GM21825 (cell line): ENCODE results near the gene PROSER1.
A peak's percentile ranks its signal among the peaks of the same experiment; 100 is the strongest.
"Not testable (repeated sequence)": the region's sequence is repeated elsewhere in the genome, so short reads cannot be mapped to it uniquely, and the experiment has no call there.

Source experiments
- ATAC-seq: cut with Tn5 transposase; IDR thresholded peaks from one replicate; pipeline ENCODE4 v1.9.1; 2021; ENCODE audit warnings: mild to moderate bottlenecking, moderate library complexity; ENCODE audit not compliant: unreplicated experiment

PROSER1 gene

DNA sequence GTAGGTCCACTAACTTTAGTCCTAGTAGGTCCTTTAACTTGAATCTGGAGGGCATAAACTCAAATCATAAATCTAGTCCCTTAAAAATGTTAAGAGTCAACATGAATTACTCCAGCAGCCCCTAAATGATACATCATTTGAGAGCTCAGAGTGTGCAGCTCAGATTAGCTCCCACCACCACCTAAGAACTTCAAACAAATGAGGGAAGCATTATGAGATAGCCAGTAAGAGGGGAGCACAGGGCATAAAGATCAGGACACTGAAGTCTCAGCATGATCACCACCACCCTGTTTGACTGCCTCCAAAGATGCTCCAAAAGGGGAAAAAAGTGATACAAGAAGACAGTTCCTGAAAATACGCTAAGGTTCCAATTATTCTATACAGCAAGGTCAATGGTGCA lies 5.7 kb downstream of the PROSER1 start:
- no peak for ATAC-seq

GRCh38 chr13:39025433-39025839 lies 12.5 kb downstream of the PROSER1 start:
- no peak for ATAC-seq

GRCh38 chr13:39023761-39024160 lies 14.1 kb downstream of the PROSER1 start:
- no peak for ATAC-seq

- ATAC-seq: no peak
Observed at GRCh38 chr13:39023316-39023715, 14.6 kb downstream of the PROSER1 start.

DNA sequence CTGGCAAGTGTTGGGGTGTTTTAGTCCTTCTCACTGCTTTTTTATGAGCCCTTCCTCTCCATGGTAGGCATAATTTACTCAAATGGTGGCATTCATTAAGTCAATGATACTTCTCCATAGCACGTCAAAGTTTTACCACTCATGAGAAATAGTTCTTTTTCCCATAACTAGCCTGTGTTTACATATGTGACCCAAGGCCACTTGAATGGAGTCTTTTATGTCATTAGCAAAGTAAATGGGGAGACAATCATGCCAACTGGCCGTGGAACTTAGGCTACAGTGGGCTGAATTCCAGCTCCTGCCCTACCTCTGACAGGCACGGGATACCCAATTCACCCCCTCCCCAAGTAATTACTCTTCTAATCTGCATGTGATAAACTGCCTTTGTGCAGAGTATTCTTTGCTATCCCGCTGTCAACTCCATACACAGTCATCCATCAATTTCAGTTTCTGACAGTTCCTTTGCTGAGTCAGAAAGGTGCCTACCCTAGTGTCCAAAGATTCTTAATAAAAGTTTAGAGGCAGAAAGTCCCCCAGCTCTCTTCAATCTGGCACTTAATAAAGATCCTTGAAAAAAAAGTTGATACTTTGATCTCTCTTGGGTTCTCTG lies 16.9 kb downstream of the PROSER1 start:
- ATAC-seq: no peak

DNA sequence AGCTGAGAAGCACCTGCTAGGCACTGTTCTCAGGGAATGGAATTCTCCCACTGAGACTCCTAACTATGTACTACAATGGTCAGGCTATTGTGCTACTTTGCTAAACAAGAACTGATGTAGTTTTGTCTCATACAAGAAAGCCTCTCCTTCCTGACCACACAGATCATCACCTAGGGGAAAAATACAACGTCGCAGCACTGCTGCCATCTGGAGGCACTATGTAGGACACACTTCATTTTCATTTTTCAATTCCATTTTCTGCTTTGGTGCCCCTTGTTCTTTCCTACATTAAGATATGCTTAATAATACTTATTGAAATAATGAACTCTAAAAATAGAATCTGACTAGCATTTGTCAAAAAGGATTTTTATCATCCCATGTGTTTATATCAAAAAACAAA lies 21.1 kb downstream of the PROSER1 start:
- ATAC-seq: peak; percentile 73

DNA sequence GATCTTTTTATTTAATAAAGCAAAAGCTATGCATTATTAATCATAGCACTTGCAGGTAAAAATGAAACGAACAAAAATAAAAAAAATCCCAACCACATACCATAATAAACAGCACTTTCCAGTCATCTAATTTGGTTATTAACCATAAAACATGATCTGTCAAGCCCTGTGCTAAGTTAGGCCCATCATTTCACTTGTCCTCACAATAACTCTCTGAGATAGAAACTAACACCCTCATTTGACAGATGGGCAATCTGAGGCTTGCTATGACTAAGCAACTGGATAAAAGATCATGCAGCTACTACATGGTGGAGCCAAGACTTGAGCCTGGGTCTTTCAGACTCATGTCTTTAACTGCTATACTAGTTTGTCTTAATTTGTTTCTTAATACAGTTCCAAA lies 21.8 kb downstream of the PROSER1 start:
- peak; percentile 60 for ATAC-seq

GRCh38 chr13:39013462-39013861 lies 24.4 kb downstream of the PROSER1 start:
- ATAC-seq: no peak

DNA sequence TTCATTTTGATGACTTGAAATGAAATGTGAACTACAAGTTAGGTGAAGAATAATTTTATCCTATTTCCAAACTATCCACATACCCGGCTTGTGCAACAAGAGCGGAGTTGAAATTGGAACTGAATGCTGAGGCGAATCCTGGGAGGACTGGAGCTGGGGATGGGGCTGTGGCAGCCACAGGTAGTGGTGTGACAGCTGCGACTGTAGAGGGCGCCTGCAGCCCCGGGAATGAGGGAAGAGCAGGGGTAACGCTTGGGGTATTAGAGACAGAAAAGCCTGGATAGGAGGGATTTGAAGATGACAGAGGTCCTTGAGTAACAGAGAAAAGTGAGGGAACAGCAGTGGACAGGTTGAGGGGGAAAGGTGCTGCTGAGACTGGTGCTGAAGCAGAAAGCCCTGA lies 25.3 kb downstream of the PROSER1 start:
- no peak for ATAC-seq

DNA sequence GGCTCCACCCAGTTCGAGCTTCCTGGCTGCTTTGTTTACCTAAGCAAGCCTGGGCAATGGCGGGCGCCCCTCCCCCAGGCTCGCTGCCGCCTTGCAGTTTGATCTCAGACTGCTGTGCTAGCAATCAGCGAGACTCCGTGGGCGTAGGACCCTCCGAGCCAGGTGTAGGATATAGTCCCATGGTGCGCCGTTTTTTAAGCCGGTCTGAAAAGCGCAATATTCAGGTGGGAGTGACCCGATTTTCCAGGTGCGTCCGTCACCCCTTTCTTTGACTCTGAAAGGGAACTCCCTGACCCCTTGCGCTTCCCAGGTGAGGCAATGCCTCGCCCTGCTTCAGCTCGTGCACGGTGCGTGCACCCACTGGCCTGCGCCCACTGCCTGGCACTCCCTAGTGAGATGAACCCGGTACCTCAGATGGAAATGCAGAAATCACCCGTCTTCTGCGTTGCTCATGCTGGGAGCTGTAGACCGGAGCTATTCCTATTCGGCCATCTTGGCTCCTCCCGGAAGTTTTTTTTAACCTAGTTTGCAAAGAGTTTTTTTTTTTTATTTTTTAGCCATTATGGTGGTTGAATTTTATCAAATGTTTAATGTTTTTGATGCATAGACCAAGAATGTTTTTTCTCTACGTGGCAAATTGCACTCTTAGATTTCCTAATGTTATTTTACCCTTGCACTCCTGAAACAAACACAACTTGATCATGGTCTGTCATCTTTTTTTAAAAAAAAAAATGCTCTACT lies 31.3 kb downstream of the PROSER1 start:
- not testable (repeated sequence) for ATAC-seq

DNA sequence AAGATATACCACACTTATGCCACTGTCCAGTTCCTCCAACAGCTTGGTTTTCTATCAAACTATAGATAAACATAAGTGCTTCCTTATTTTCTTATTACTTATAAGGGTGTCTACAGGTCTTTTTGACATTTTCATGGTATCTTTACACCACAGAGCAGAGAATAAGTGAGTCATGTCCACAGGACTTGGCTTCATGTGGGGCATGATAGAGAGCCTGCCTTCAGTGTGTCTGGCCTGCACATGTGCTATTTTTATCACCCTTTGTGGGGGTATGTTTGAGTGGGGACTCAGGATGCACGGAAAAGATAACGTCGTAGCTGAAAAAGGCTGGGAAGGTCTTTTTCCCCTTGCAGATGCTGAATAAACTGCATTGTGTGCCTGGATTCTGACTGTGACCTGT lies 39.1 kb downstream of the PROSER1 start:
- no peak for ATAC-seq

DNA sequence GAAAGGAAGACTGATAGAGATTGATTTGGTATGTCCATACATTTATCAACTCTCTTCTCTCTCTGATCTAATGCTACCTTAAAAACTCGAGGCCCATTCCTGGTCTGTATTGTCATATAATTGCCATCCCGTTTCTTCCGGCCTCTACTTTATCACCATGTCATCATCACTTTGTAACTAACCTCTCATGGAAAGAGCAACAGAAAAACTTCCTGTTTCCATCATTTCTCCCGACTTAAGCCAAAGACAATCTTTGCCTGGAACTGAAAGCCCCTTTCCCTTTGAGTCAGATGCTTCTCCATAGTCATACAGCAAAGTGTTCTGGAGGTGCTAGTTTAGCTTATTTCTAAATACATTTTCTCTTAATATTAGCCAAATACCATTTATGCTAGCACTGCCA lies 44.5 kb downstream of the PROSER1 start:
- ATAC-seq: no peak

DNA sequence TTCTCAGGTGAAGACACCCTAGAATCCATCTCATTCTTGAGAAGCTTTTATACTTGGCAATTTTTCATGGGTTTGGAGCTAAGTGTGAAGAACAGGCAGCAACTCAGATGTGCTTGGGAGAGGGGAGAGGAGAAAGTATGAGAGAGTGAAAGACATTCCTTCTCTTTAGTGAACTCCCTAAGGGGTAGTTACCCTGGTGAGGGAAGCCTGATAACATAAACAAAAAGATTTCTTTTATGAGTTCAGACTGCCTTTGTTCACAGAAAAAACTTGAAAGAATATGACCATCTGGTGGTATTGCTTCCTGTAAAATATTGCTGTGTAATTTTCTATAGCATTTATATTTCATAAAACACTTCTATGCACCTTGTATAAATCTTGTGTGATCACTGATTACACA lies 47.2 kb downstream of the PROSER1 start, which contains the start of gene STOML3:
Gene STOML3 (minus strand): TSS at position 139 of the 400 bp plus-strand sequence. CDS start 110 bp downstream, at position 29.
- no peak for ATAC-seq

GRCh38 chr13:38981096-38981495 lies 56.8 kb downstream of the PROSER1 start:
- no peak for ATAC-seq

GRCh38 chr13:38980750-38981078 lies 57.2 kb downstream of the PROSER1 start:
- no peak for ATAC-seq

DNA sequence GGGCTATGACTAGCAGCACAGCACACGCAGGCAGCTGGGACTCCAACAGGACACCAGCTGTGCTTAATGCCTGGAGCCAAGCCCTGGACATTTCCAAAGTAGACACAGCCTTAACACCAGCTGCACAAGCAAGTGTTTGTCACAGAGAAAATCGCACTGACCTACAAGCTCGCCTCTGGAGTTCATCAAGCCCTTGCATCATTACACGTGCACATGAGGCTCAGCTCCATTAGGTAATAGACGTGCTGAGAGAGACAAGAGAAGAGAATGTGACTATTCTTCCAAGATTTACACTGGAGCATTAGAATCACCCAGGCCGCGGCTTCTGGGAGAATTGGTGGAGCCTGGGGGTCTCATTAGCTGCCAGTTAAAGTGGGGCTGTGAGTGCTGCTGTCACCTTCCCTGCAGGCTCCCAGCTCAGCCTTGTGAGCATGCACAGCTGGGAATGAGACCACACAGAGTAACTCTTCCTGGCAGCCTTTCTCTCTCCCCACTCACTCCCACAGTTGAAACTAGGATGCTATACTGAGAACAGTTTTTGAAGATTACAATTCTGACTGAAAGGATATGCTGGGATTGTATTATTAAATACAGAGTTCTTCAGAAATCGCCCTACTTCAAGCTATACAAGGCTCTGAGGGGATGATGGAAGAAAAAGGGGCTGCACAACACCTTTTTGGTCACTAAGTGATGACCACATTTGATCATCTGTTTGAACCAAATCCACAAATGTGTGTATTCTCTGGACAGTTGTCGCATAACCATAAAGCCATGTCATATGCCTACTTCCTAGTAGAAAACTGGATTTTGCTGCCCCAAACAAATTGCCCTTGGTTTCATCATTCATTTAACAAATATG lies 57.8 kb downstream of the PROSER1 start:
- no peak for ATAC-seq

DNA sequence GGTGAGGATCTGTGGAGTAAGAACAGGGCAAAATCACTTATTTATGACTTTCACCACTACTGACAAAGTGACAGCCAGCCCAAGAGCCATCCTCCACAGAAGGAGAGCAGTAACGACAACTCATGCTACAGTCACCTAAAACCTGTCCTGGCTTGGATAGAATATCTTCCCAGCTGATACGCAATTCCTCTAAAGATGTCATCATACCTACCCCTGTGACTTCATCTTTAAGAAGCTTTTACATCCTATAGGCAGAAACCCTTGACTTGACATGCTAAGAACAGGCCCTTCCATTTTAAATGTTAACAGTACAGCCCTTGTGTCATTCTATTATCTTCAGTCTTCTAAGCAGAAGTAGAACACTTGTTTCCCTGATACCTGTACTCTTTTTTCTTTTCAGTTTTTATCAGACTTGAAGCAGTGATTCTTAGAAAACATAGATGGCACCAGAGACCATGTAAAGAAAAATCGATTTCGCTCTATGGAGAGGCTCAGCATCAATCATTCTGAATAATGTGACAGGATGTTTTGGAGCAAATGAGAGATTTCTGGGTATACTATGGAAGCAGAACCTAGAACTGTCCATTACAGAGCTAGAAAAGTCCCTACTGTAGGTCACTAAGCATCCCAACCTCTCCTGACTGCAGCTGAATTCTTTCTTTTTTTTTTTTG lies 67.4 kb downstream of the PROSER1 start:
- ATAC-seq: no peak

DNA sequence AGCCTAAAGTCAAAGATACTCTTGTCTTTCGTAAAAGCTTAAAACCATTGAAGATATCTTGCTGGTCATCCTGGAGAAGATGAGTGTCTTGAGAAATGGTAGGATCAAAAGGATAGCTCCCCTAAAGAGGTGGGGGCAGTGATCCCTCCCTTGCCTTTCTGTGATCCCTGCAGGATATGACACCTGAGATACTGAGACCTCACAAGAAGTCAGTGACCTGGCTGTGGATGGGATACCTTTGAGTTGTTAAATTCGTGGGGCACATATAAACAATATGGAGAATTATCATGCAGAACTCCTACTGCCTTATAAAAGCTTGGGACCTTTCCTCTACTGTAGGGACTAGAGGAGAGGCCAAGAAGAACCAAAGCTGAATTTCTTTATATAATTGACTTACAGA lies 68.7 kb downstream of the PROSER1 start:
- ATAC-seq: no peak

GRCh38 chr13:38967446-38967845 lies 70.4 kb downstream of the PROSER1 start:
- no peak for ATAC-seq

DNA sequence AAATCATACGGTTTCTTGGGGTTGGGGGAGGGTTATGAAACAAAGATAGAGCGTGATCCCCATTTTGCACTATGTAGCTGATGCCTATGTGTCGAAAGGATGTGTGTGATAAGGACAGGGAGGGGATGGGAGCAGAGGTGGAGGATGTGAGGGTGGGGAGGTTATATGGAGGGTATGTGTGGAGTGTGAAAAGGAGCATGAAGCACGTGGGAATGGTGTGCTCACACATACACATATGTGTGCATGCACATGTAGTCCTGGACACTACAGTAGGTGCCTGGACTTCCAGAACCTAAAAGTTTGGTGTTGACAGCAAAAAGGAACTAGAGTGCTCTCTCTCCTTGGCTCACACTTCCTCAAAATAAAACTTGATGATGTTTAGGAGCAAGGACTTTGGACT lies 72.6 kb downstream of the PROSER1 start:
- ATAC-seq: no peak

DNA sequence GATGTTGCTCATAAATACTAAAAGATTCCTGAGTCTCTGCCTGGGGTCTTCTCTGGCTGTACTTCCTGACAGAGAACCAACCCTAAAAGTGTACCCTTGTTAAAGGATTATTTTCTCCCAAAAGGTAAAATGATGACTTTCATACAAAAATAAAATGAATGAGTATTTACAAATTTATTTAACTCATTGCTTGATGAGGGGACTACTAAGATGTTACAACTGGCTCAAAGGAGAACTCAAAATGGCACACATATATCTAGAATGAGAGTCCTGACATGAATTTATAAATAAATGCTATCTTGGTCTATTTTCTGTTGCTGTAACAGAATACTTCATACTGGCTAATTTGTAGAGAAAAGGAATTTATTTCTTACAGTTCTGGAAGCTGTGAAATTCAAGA lies 77.7 kb downstream of the PROSER1 start:
- no peak for ATAC-seq
